Stimulated activated CD4-positive, alpha-beta T cell treated with anti-CD3 and anti-CD28 coated beads, TNF-alpha, amount 100 ng/mL, for 1 hour (primary cell): ENCODE data around the gene SLC26A6.

Experiments
- DNase-seq, 3 donors: peaks; one replicate each; pipeline ENCODE4 v3.0.0-alpha.2; 2020; ENCODE audit warnings: low read depth in 3 of 3, low spot score in 1 of 3

The SLC26A6 gene

GRCh38 chr3:48581621-48582481 lies 53.4 kb downstream of the SLC26A6 start:
- DNase-seq: no peak

GRCh38 chr3:48576647-48577046 lies 58.6 kb downstream of the SLC26A6 start:
- no peak for DNase-seq
